H1 (cell line): ENCODE measurements around the gene INAFM2. TPM values are rescaled to one million over a fixed set of nuclear protein-coding genes. Genes with fewer than 3 reads are reported as not detected.

Experiments used
- CTCF ChIA-PET: fragments of 300-600 bp; sonication (Branson Sonifier 250); formaldehyde crosslinking; loops from one replicate; lab custom pipeline; 2021; ENCODE audit not compliant: partially characterized antibody; lab: Charles Lee
- POLR2A ChIA-PET: fragments of 300-600 bp; sonication (Branson Sonifier 250); formaldehyde crosslinking; loops from one replicate; lab custom pipeline; 2021; ENCODE audit warnings: inconsistent platforms; ENCODE audit not compliant: partially characterized antibody; lab: Charles Lee
- DNase-seq, 2 experiments: peaks; one replicate each; pipeline versions ENCODE4 v3.0.0 to v3.0.0-alpha.2; 2010 to 2022; ENCODE audit warnings: low spot score in 2 of 2, low read depth in 1 of 2, mixed read lengths in 1 of 2
- FAIRE-seq: peaks from 2 replicates; lab custom pipeline; 2011; peaks lifted over from hg19 to GRCh38; lab: Jason Lieb, UNC
- H2AFZ ChIP-seq: 2 replicates; pipeline ENCODE4 v1.8.1; 2012; ENCODE audit warnings: low read length, inconsistent platforms
- H2AK5ac ChIP-seq: 2 replicates; pipeline ENCODE4 v1.6.1; 2013; ENCODE audit warnings: low read depth, low read length
- H2BK120ac ChIP-seq: replicated peaks from 2 replicates; pipeline ENCODE3; 2013; ENCODE audit warnings: low read depth, low read length, inconsistent platforms
- H2BK12ac ChIP-seq: 2 replicates; pipeline ENCODE4 v1.6.1; 2013; ENCODE audit warnings: low read depth, low read length
- H2BK15ac ChIP-seq: 2 replicates; pipeline ENCODE4 v1.6.1; 2013; ENCODE audit warnings: low read length
- H2BK20ac ChIP-seq: 2 replicates; pipeline ENCODE4 v1.6.1; 2013; ENCODE audit warnings: low read length
- H2BK5ac ChIP-seq: 2 replicates; pipeline ENCODE4 v1.6.1; 2013; ENCODE audit warnings: low read depth, low read length
- H3K14ac ChIP-seq: 2 replicates; pipeline ENCODE4 v1.6.1; 2013; ENCODE audit warnings: inconsistent platforms; ENCODE audit not compliant: insufficient read length
- H3K18ac ChIP-seq: 2 replicates; pipeline ENCODE4 v1.6.1; 2013; ENCODE audit warnings: low read length; ENCODE audit errors: extremely low read depth
- H3K23ac ChIP-seq: 2 replicates; pipeline ENCODE4 v1.6.1; 2013; ENCODE audit warnings: inconsistent platforms; ENCODE audit not compliant: insufficient read length
- H3K23me2 ChIP-seq: 2 replicates; pipeline ENCODE4 v1.6.1; 2013; ENCODE audit warnings: low read depth, low read length
- H3K27ac ChIP-seq: 2 replicates; pipeline ENCODE4 v1.6.1; 2011; ENCODE audit warnings: low read depth, low read length, inconsistent platforms
- H3K27me3 ChIP-seq, 4 experiments: replicated peaks in 1 of 4; 1 replicate in 1 of 4; 2 replicates in 3 of 4; pipeline versions ENCODE4 v1.6.1 to v1.8.1; 2011 to 2013; ENCODE audit warnings: low read length in 3 of 4, mild to moderate bottlenecking in 3 of 4, inconsistent platforms in 2 of 4, mixed read lengths in 2 of 4, moderate library complexity in 1 of 4; ENCODE audit not compliant: control insufficient read depth in 3 of 4, insufficient read depth in 3 of 4; ENCODE audit errors: extremely low read depth in 1 of 4
- H3K36me3 ChIP-seq, 4 experiments: 2 replicates each; pipeline versions ENCODE4 v1.6.1 to v1.8.1; 2011 to 2013; ENCODE audit warnings: mild to moderate bottlenecking in 4 of 4, low read length in 3 of 4, moderate library complexity in 2 of 4, control low read depth in 1 of 4, inconsistent platforms in 1 of 4; ENCODE audit not compliant: insufficient read depth in 4 of 4, control insufficient read depth in 2 of 4
- H3K4ac ChIP-seq: replicated peaks from 2 replicates; pipeline ENCODE3; 2013; ENCODE audit warnings: low read length, low read depth, mixed read lengths, inconsistent platforms; ENCODE audit not compliant: insufficient read length
- H3K4me1 ChIP-seq, 4 experiments: replicated peaks in 1 of 4; 1 replicate in 1 of 4; 2 replicates in 3 of 4; pipeline versions ENCODE4 v1.6.1 to v1.8.1; 2011 to 2013; ENCODE audit warnings: low read length in 3 of 4, inconsistent platforms in 2 of 4, mixed read lengths in 1 of 4; ENCODE audit not compliant: insufficient read depth in 4 of 4, control insufficient read depth in 3 of 4
- H3K4me2 ChIP-seq, 2 experiments: 2 replicates each; pipeline versions ENCODE4 v1.6.1 to v1.8.1; 2011 to 2013; ENCODE audit warnings: low read depth in 2 of 2, low read length in 2 of 2, control low read depth in 1 of 2, inconsistent platforms in 1 of 2, mild to moderate bottlenecking in 1 of 2; ENCODE audit not compliant: insufficient read depth in 1 of 2
- H3K4me3 ChIP-seq, 4 experiments: fragments of 200-600, 300-600 bp in 1 of 4; sonication (generic), shearing (Covaris generic), sonication (Bioruptor Twin) in 1 of 4; 2 replicates each; pipeline versions ENCODE4 v1.5.1 to v1.8.1; 2011 to 2016; ENCODE audit warnings: low read length in 4 of 4, low read depth in 3 of 4, control low read depth in 2 of 4, inconsistent platforms in 2 of 4, mild to moderate bottlenecking in 2 of 4, mixed read lengths in 1 of 4, moderate library complexity in 1 of 4; ENCODE audit not compliant: insufficient read depth in 2 of 4; ENCODE audit errors: extremely low read depth in 1 of 4
- H3K56ac ChIP-seq: replicated peaks from 2 replicates; pipeline ENCODE3; 2013; ENCODE audit warnings: low read depth, mild to moderate bottlenecking, mixed read lengths, low read length, inconsistent platforms; ENCODE audit not compliant: insufficient read length
- H3K79me1 ChIP-seq: 2 replicates; pipeline ENCODE4 v1.6.1; 2013; ENCODE audit warnings: low read depth, low read length, control low read depth
- H3K79me2 ChIP-seq, 2 experiments: 2 replicates each; pipeline versions ENCODE4 v1.6.1 to v1.8.1; 2012 to 2013; ENCODE audit warnings: low read length in 2 of 2, mild to moderate bottlenecking in 2 of 2, inconsistent platforms in 1 of 2; ENCODE audit not compliant: insufficient read depth in 2 of 2, control insufficient read depth in 1 of 2
- H3K9ac ChIP-seq, 4 experiments: replicated peaks in 1 of 4; 1 replicate in 1 of 4; 2 replicates in 3 of 4; pipeline versions ENCODE4 v1.6.1 to v1.8.1; 2011 to 2013; ENCODE audit warnings: low read depth in 3 of 4, low read length in 3 of 4, control low read depth in 2 of 4, mild to moderate bottlenecking in 2 of 4, moderate library complexity in 2 of 4, inconsistent platforms in 1 of 4; ENCODE audit errors: extremely low read depth in 1 of 4
- H3K9me3 ChIP-seq, 2 experiments: 2 replicates each; pipeline versions ENCODE4 v1.6.1 to v1.8.1; 2012 to 2013; ENCODE audit warnings: mild to moderate bottlenecking in 2 of 2, moderate library complexity in 2 of 2, control low read depth in 1 of 2, inconsistent platforms in 1 of 2, low read depth in 1 of 2, low read length in 1 of 2, mixed read lengths in 1 of 2; ENCODE audit not compliant: insufficient read depth in 2 of 2
- H4K20me1 ChIP-seq, 2 experiments: replicated peaks in 1 of 2; 2 replicates each; pipeline versions ENCODE3 to v1.8.1; 2011 to 2013; ENCODE audit warnings: inconsistent platforms in 2 of 2, low read length in 2 of 2, mild to moderate bottlenecking in 1 of 2; ENCODE audit not compliant: insufficient read depth in 2 of 2, control insufficient read depth in 1 of 2
- H4K5ac ChIP-seq: 2 replicates; pipeline ENCODE4 v1.6.1; 2013; ENCODE audit warnings: low read length, low read depth, mixed read lengths, inconsistent platforms; ENCODE audit not compliant: insufficient read length
- H4K8ac ChIP-seq: 2 replicates; pipeline ENCODE4 v1.8.0; 2013; ENCODE audit warnings: mild to moderate bottlenecking, moderate library complexity, low read length, inconsistent platforms; ENCODE audit not compliant: insufficient read depth; ENCODE audit errors: extremely low read depth
- H4K91ac ChIP-seq: replicated peaks from 2 replicates; pipeline ENCODE3; 2013; ENCODE audit warnings: low read length, mixed read lengths, inconsistent platforms; ENCODE audit not compliant: insufficient read length
- ASH2L ChIP-seq: fragments of 200-600, 300-600 bp; sonication (generic); IDR thresholded peaks from one replicate; pipeline ENCODE4 v1.7.1; 2017; ENCODE audit warnings: low read length
- BACH1 ChIP-seq: IDR thresholded peaks from 2 replicates; pipeline ENCODE4 v1.6.1; 2012; ENCODE audit warnings: low read length, improper control_type of control experiment
- EGR1 ChIP-seq: IDR thresholded peaks from 2 replicates; pipeline ENCODE4 v1.6.1; 2011; ENCODE audit warnings: low read depth, low read length, borderline replicate concordance
- GABPA ChIP-seq: IDR thresholded peaks from 2 replicates; pipeline ENCODE4 v1.6.1; 2011; ENCODE audit warnings: mild to moderate bottlenecking, low read length, moderate library complexity, borderline replicate concordance; ENCODE audit not compliant: insufficient read depth
- NANOG ChIP-seq: IDR thresholded peaks from 2 replicates; pipeline ENCODE4 v1.6.1; 2011; ENCODE audit warnings: low read length, low read depth, mild to moderate bottlenecking, inconsistent platforms; ENCODE audit not compliant: insufficient read depth, poor library complexity, severe bottlenecking
- PHF8 ChIP-seq: fragments of 200-600 bp; sonication (generic); conservative IDR thresholded peaks from 2 replicates; pipeline ENCODE4 v1.7.1; 2012; ENCODE audit warnings: low read depth, mild to moderate bottlenecking, inconsistent platforms, low read length, moderate library complexity
- RAD21 ChIP-seq, 2 experiments: IDR thresholded peaks in 1 of 2; conservative IDR thresholded peaks in 1 of 2; 2 replicates each; pipeline ENCODE4 v1.6.1; 2011; ENCODE audit warnings: low read depth in 2 of 2, low read length in 2 of 2, improper control_type of control experiment in 1 of 2, inconsistent platforms in 1 of 2, mild to moderate bottlenecking in 1 of 2, moderate library complexity in 1 of 2
- RBBP5 ChIP-seq: IDR thresholded peaks from 2 replicates; pipeline ENCODE4 v1.7.1; 2012; ENCODE audit warnings: low read depth, mild to moderate bottlenecking, inconsistent platforms, low read length, moderate library complexity, borderline replicate concordance
- SP2 ChIP-seq: IDR thresholded peaks from 2 replicates; pipeline ENCODE4 v1.6.1; 2012; ENCODE audit warnings: mild to moderate bottlenecking, low read length, inconsistent platforms
- TBP ChIP-seq: IDR thresholded peaks from 2 replicates; pipeline ENCODE4 v1.6.1; 2011; ENCODE audit warnings: low read depth, low read length, improper control_type of control experiment
- WGBS, 2 experiments: shearing (Covaris generic) in 1 of 2; methylation state at CpG; one replicate each; pipeline versions ENCODE4 v1.1.6 to v1.1.7; 2013 to 2015; ENCODE audit warnings: low lambda C conversion rate in 2 of 2, mixed read lengths in 2 of 2, inconsistent platforms in 1 of 2, low coverage in 1 of 2, missing lambda C conversion rate in 1 of 2; ENCODE audit not compliant: insufficient replicate concordance in 2 of 2, insufficient coverage in 1 of 2, insufficient read length in 1 of 2; ENCODE audit errors: extremely low coverage in 1 of 2, missing lambda C conversion rate in 1 of 2; 5-methylcytosine and 5-hydroxymethylcytosine counted together
- polyA plus RNA-seq, 7 experiments: library from polyadenylated mRNA; depleted of rRNA in 3 of 7; stranded (reverse) in 5 of 7; unstranded in 2 of 7; fragments of >200 nt in 5 of 7; fragments of 200-250 nt in 2 of 7; gene quantifications; 1 replicate in 5 of 7; 2 replicates in 1 of 7; 4 replicates in 1 of 7; pipeline versions ENCODE4 v1.2.1 to v1.2.3, GENCODE V29; 2011 to 2013; ENCODE audit warnings: missing spikeins in 2 of 7, mixed read lengths in 2 of 7
- total RNA-seq: library from RNA; stranded (reverse); fragmentation: NEBNext Ultra II Directional; extraction: Animal tissue kit (Norgen Biotek cat#: 25700); gene quantifications from 2 replicates; pipeline ENCODE4 v1.2.1, GENCODE V29; 2021

INAFM2 gene
- total and polyA plus RNA-seq, 2 of the 8 experiments (the other 6 are each of a cell fraction or from before 2014, with no cell fraction given), result 15.3 to 35.1 TPM

DNA sequence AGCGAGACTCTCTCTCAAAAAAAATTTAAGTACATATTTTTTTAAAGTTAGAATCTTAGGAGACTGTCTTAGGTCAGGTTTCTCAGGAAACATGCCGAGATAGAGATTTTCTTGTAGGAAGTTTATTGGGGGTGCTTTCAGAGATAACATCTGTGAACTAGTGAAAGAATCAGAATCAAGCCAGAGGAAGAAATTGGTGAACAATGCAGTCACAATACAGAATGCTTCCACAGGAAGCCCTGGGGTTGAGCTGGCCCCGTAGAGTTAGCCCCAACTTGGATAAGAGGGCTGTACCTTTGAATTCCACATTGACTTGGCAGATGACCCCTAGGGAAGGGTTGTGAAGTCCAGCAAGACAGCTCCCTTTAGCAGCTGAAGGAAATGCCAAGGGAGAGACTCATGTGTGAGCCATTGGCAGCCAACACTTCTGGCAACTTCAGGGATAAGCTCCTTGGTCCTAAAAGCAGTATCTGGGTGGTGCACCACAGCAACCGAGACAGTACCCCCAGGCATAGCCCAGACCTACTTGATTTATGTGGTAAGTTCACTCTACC is 8.7 kb upstream of the INAFM2 start:
- CTCF ChIA-PET, result interaction anchor here (0.7 to 23.9 kb wide), 9 partner anchors 8 to 97 kb away, joined by 3 to 584 read pairs (median 5); partner anchors contain the start of genes ANKRD63, CCDC9B, DISP2 and PLCB2
- no peak overlapping the region for H3K56ac ChIP-seq
- no peak overlapping the region for H2AFZ ChIP-seq
- H3K4ac ChIP-seq, result no peak overlapping the region
- H3K4me3 ChIP-seq, result no peak overlapping the region
- peaks cover 1 to 4% of the 10 kb centered on the region in 2 experiments for H4K20me1 ChIP-seq
- no peak overlapping the region for H4K8ac ChIP-seq
- TF ChIP-seq PHF8 (no peak), ASH2L (no peak), BACH1 (no peak), TBP (no peak), GABPA (no peak), NANOG (no peak), EGR1 (no peak), RBBP5 (no peak), RAD21 (IDR thresholded peaks at IDR 0.05 in 1 of 2, conservative IDR thresholded peaks at IDR 0.05 in 1 of 2; ENCODE audit: low read depth in 2 of 2, low read length in 2 of 2) (no peak), SP2 (no peak)
- TF ChIP-seq, all 59 proteins: peak for 0
- H4K5ac ChIP-seq, result no peak overlapping the region
- no peak overlapping the region for H2AK5ac ChIP-seq
- H3K4me2 ChIP-seq, result no peak overlapping the region
- H3K79me1 ChIP-seq, result no peaks in the 10 kb centered on the region
- no peak overlapping the region for H3K14ac ChIP-seq
- H2BK20ac ChIP-seq, result no peak overlapping the region
- no peak overlapping the region for H3K27ac ChIP-seq
- H3K9ac ChIP-seq, result no peak overlapping the region
- H3K27me3 ChIP-seq, result peaks cover 0 to 6% (median 0%) of the 10 kb centered on the region in 4 experiments; a peak in 2 of 7 replicates
- no peaks in the 10 kb centered on the region for H3K23me2 ChIP-seq
- no peaks in the 10 kb centered on the region; a peak in 1 of 7 replicates for H3K4me1 ChIP-seq
- no peak overlapping the region for H2BK120ac ChIP-seq
- WGBS, 2 experiments, result 88% methylated on average over 4 of the region's 4 CpGs; no CpG with 5 or more reads in 1 of the 2 experiments
- H2BK15ac ChIP-seq, result no peak overlapping the region
- no peaks in the 10 kb centered on the region for H3K79me2 ChIP-seq
- H3K23ac ChIP-seq, result no peak overlapping the region
- H4K91ac ChIP-seq, result no peak overlapping the region
- H2BK5ac ChIP-seq, result no peak overlapping the region; the same call in 1 of the 2 replicates
- H3K9me3 ChIP-seq, result no peaks in the 10 kb centered on the region
- no peak overlapping the region for H3K18ac ChIP-seq
- no peaks in the 10 kb centered on the region for H3K36me3 ChIP-seq
- POLR2A ChIA-PET, result interaction anchor here (1.5 to 2.4 kb wide), 2 partner anchors 19 to 24 kb away, joined by 3 to 6 read pairs; no protein-coding TSS in a partner anchor
- DNase-seq, result no peak
- FAIRE-seq, result no peak
- no peak overlapping the region for H2BK12ac ChIP-seq
